Activated naive CD4-positive, alpha-beta T cell treated with anti-CD3 and anti-CD28 coated beads for 36 hours (primary cell): ENCODE measurements around the gene LYRM2. TPM values are rescaled to one million over a fixed set of nuclear protein-coding genes. Genes with fewer than 3 reads are reported as not detected.

Experiments
- CTCF ChIA-PET: fragments of 350-600 bp; sonication (Branson Sonifier 250); formaldehyde crosslinking; loops from one replicate; lab custom pipeline; 2021; ENCODE audit warnings: antibody characterized with exemption; lab: Charles Lee
- DNase-seq: peaks from one replicate; pipeline ENCODE4 v3.0.0-alpha.2; 2020
- H3K27ac Mint-ChIP-seq: one replicate; pipeline ENCODE4 v1.8.0; 2021; ENCODE audit warnings: mild to moderate bottlenecking, mixed read lengths
- H3K27me3 Mint-ChIP-seq: one replicate; pipeline ENCODE4 v1.8.0; 2021; ENCODE audit warnings: low read depth, mixed read lengths
- H3K36me3 Mint-ChIP-seq: one replicate; pipeline ENCODE4 v1.8.0; 2021; ENCODE audit warnings: low read depth, mixed read lengths
- H3K4me1 Mint-ChIP-seq: one replicate; pipeline ENCODE4 v1.8.0; 2021; ENCODE audit warnings: low read depth, mixed read lengths
- H3K4me3 Mint-ChIP-seq: one replicate; pipeline ENCODE4 v1.8.0; 2021; ENCODE audit warnings: mild to moderate bottlenecking, moderate library complexity, mixed read lengths
- H3K9me3 Mint-ChIP-seq: one replicate; pipeline ENCODE4 v1.8.0; 2021; ENCODE audit warnings: mixed read lengths
- intact Hi-C: fragments of 100-400 bp; cut with micrococcal nuclease; formaldehyde crosslinking; loops from one replicate; pipeline ENCODE4 v1.15.1; 2023
- total RNA-seq, 2 experiments: library from RNA; stranded (reverse); gene quantifications; one replicate each; pipeline ENCODE4 v1.2.3, GENCODE V29; 2021

Gene LYRM2
- total RNA-seq, 2 experiments from 2014 or later, result 15.8 to 18.3 TPM

GRCh38 chr6:89610149-89610642 is 28.4 kb downstream of the LYRM2 start:
- Mint-ChIP-seq H3K27ac (no peak overlapping the region), H3K9me3 (no peaks in the 10 kb centered on the region), H3K36me3 (no peaks in the 10 kb centered on the region), H3K4me3 (no peak overlapping the region), H3K27me3 (no peaks in the 10 kb centered on the region), H3K4me1 (no peaks in the 10 kb centered on the region)
- peak; percentile 84 for DNase-seq
- CTCF ChIA-PET, result interaction anchor here (0.7 to 5.6 kb wide), 19 partner anchors 12 to 309 kb away, joined by 3 to 43 read pairs (median 4); partner anchors contain the start of genes ANKRD6 and LYRM2
- intact Hi-C loops, result loop anchor here (1.0 to 10.0 kb wide), 4 partner anchors 177 to 628 kb away; partner anchors contain the start of gene ANKRD6

DNA sequence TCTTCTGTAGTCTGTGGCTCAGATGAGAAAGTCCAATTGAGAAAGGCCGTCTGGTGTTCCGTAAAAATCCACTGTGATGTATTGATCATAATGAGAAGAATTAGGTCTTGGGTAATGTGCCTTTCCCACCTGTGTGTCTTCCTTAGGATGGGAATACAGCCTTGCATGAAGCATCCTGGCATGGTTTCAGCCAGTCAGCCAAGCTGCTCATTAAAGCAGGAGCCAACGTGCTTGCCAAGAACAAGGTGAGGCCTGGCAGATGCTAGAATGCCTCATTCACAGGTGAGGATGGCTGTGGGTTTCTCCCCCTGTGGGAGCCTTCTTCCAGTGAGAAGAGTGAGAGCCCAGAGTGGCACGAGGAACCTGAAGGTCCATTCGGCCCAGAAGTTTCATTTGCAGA is 32.7 kb downstream of the LYRM2 start:
- H3K27me3 Mint-ChIP-seq, result no peaks in the 10 kb centered on the region
- CTCF ChIA-PET, result interaction anchor here (1.2 kb wide), 1 partner anchor 234 kb away, joined by 3 read pairs; no protein-coding TSS in a partner anchor
- H3K27ac Mint-ChIP-seq, result no peak overlapping the region
- H3K4me1 Mint-ChIP-seq, result no peaks in the 10 kb centered on the region
- no peaks in the 10 kb centered on the region for H3K36me3 Mint-ChIP-seq
- no peak for DNase-seq
- intact Hi-C loops, result no loop called here
- H3K4me3 Mint-ChIP-seq, result no peak overlapping the region
- no peaks in the 10 kb centered on the region for H3K9me3 Mint-ChIP-seq

GRCh38 chr6:89604653-89605052 is 33.9 kb downstream of the LYRM2 start:
- H3K9me3 Mint-ChIP-seq, result no peaks in the 10 kb centered on the region
- no peaks in the 10 kb centered on the region for H3K4me1 Mint-ChIP-seq
- DNase-seq, result no peak
- intact Hi-C loops, result no loop called here
- H3K36me3 Mint-ChIP-seq, result no peaks in the 10 kb centered on the region
- no peaks in the 10 kb centered on the region for H3K27me3 Mint-ChIP-seq
- H3K27ac Mint-ChIP-seq, result no peak overlapping the region
- no peak overlapping the region for H3K4me3 Mint-ChIP-seq
- CTCF ChIA-PET, result interaction anchor here (0.7 kb wide), 1 partner anchor 8 kb away, joined by 4 read pairs; no protein-coding TSS in a partner anchor

- H3K4me3 Mint-ChIP-seq, result no peak overlapping the region
- H3K27me3 Mint-ChIP-seq, result no peaks in the 10 kb centered on the region
- H3K27ac Mint-ChIP-seq, result no peak overlapping the region
- H3K9me3 Mint-ChIP-seq, result no peaks in the 10 kb centered on the region
- no peak for DNase-seq
- H3K4me1 Mint-ChIP-seq, result peaks cover 3% of the 10 kb centered on the region
- CTCF ChIA-PET, result no interaction called here
- H3K36me3 Mint-ChIP-seq, result no peaks in the 10 kb centered on the region
- intact Hi-C loops, result no loop called here
Observed at GRCh38 chr6:89602166-89602565, 36.4 kb downstream of the LYRM2 start.

DNA sequence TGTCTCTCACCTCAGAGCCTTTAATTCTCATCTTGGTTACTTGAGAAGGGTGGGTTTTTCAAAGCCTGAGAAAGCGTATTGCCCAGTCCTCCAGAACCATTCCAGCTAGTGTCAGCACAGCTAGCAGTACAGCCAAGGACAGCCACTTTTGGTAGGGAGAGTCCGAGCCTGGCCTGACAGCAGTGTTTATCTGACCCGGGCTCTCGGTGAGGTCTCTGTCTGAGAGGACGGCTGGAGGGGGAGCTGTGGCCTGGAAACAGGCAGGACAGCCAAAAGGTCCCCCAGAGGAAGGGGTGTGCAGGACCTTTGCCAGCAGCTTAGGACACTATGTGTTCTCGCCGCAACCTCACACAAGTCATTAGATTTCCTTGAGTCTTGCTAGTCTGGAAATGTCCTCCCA is 38.8 kb downstream of the LYRM2 start:
- H3K4me1 Mint-ChIP-seq, result peaks cover 18% of the 10 kb centered on the region

GRCh38 chr6:89597988-89598387 is 40.6 kb downstream of the LYRM2 start:
- Mint-ChIP-seq H3K9me3 (no peaks in the 10 kb centered on the region), H3K27me3 (no peaks in the 10 kb centered on the region), H3K36me3 (no peaks in the 10 kb centered on the region), H3K4me1 (peaks cover 18% of the 10 kb centered on the region), H3K27ac (no peak overlapping the region), H3K4me3 (no peak overlapping the region)
- intact Hi-C loops, result loop anchor here (2.0 to 5.0 kb wide), 2 partner anchors 41 to 231 kb away; partner anchors contain the start of gene LYRM2
- CTCF ChIA-PET, result interaction anchor here (1.8 to 5.0 kb wide), 2 partner anchors 12 to 166 kb away, joined by 5 to 34 read pairs; partner anchors contain the start of gene ANKRD6
- DNase-seq, result peak; percentile 7

More for the DNA sequence above, 38.8 kb downstream of the LYRM2 start:
- no peak for DNase-seq
- no peak overlapping the region for H3K4me3 Mint-ChIP-seq
- CTCF ChIA-PET, result interaction anchor here (0.6 to 5.0 kb wide), 4 partner anchors 11 to 167 kb away, joined by 3 to 34 read pairs (median 3); no protein-coding TSS in a partner anchor
- H3K27ac Mint-ChIP-seq, result no peak overlapping the region
- H3K9me3 Mint-ChIP-seq, result no peaks in the 10 kb centered on the region
- H3K36me3 Mint-ChIP-seq, result no peaks in the 10 kb centered on the region
- no peaks in the 10 kb centered on the region for H3K27me3 Mint-ChIP-seq
- intact Hi-C loops, result loop anchor here (5.0 kb wide), 1 partner anchor 232 kb away; no protein-coding TSS in a partner anchor

GRCh38 chr6:89597372-89597771 is 41.2 kb downstream of the LYRM2 start:
- Mint-ChIP-seq H3K9me3 (no peaks in the 10 kb centered on the region), H3K27me3 (no peaks in the 10 kb centered on the region), H3K36me3 (no peaks in the 10 kb centered on the region), H3K4me3 (no peak overlapping the region), H3K27ac (no peak overlapping the region), H3K4me1 (peaks cover 18% of the 10 kb centered on the region)
- intact Hi-C loops, result loop anchor here (2.0 to 5.0 kb wide), 2 partner anchors 41 to 230 kb away; partner anchors contain the start of gene LYRM2
- CTCF ChIA-PET, result interaction anchor here (1.8 to 5.0 kb wide), 2 partner anchors 13 to 165 kb away, joined by 6 to 34 read pairs; no protein-coding TSS in a partner anchor
- no peak for DNase-seq

GRCh38 chr6:89596484-89596883 is 42.1 kb downstream of the LYRM2 start:
- Mint-ChIP-seq H3K27ac (peak overlapping the region; percentile 69), H3K9me3 (no peaks in the 10 kb centered on the region), H3K27me3 (no peaks in the 10 kb centered on the region), H3K36me3 (no peaks in the 10 kb centered on the region), H3K4me3 (no peak overlapping the region), H3K4me1 (peaks cover 18% of the 10 kb centered on the region)
- peak; percentile 11 for DNase-seq
- CTCF ChIA-PET, result interaction anchor here (0.6 to 5.0 kb wide), 3 partner anchors 14 to 911 kb away, joined by 3 to 34 read pairs (median 6); no protein-coding TSS in a partner anchor
- intact Hi-C loops, result loop anchor here (1.0 to 5.0 kb wide), 3 partner anchors 42 to 229 kb away; partner anchors contain the start of gene LYRM2

DNA sequence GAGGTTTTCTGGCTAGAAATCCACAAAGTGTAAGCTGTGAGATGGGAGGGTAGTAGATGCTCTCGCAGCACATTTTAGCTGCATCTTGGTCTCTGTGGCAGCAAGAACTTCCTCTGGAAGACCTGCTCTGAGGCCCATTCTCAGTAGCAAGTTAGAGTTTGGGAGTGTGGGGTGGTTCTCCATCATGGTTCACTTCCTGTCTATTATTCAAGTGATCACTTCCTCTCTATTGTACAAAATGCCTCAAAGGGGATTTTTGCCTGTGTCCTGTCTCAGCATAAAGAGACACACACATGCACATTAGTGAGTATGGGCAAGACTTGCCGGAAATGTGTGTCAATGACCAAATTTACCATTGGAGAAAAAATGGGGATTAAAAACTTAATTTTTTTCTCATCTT is 42.5 kb downstream of the LYRM2 start:
- no peaks in the 10 kb centered on the region for H3K9me3 Mint-ChIP-seq
- no peaks in the 10 kb centered on the region for H3K36me3 Mint-ChIP-seq
- CTCF ChIA-PET, result interaction anchor here (0.6 to 5.0 kb wide), 3 partner anchors 14 to 911 kb away, joined by 3 to 34 read pairs (median 6); no protein-coding TSS in a partner anchor
- H3K27ac Mint-ChIP-seq, result peak overlapping the region; percentile 69
- no peak overlapping the region for H3K4me3 Mint-ChIP-seq
- H3K4me1 Mint-ChIP-seq, result peaks cover 18% of the 10 kb centered on the region
- H3K27me3 Mint-ChIP-seq, result no peaks in the 10 kb centered on the region
- intact Hi-C loops, result loop anchor here (1.0 to 5.0 kb wide), 3 partner anchors 43 to 229 kb away; partner anchors contain the start of gene LYRM2
- DNase-seq, result peak; percentile 44

DNA sequence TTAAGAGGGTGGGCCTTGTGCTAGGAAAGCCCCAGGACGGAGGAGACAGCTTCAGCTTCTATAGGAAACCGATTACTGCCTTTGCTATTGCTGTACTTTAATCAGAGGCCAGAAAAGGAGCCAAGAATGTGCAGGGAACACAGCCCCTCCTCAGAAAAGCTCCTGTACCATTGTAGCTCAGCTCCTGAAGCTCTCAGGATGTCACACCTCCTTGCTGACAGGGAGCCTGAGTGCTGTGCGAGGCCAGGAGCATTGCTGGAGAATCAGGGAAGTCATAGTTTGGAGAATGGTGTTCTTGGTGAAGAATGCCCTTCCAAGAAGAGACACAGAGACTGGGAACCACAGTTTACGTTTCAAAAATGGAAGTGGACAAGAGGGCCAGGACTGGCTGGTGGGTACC is 46.8 kb downstream of the LYRM2 start:
- H3K36me3 Mint-ChIP-seq, result no peaks in the 10 kb centered on the region
- DNase-seq, result no peak
- peaks cover 12% of the 10 kb centered on the region for H3K4me1 Mint-ChIP-seq
- H3K27ac Mint-ChIP-seq, result no peak overlapping the region
- H3K27me3 Mint-ChIP-seq, result no peaks in the 10 kb centered on the region
- intact Hi-C loops, result no loop called here
- no peak overlapping the region for H3K4me3 Mint-ChIP-seq
- no peaks in the 10 kb centered on the region for H3K9me3 Mint-ChIP-seq
- CTCF ChIA-PET, result interaction anchor here (1.1 kb wide), 1 partner anchor 26 kb away, joined by 3 read pairs; no protein-coding TSS in a partner anchor

- intact Hi-C loops, result no loop called here
- CTCF ChIA-PET, result interaction anchor here (1.0 kb wide), 1 partner anchor 158 kb away, joined by 5 read pairs; no protein-coding TSS in a partner anchor
Observed at GRCh38 chr6:89590133-89590532, 48.4 kb downstream of the LYRM2 start.

GRCh38 chr6:89589297-89590025 is 49.1 kb downstream of the LYRM2 start:
- no peaks in the 10 kb centered on the region for H3K9me3 Mint-ChIP-seq
- no peaks in the 10 kb centered on the region for H3K27me3 Mint-ChIP-seq
- no peaks in the 10 kb centered on the region for H3K4me1 Mint-ChIP-seq
- intact Hi-C loops, result no loop called here
- CTCF ChIA-PET, result no interaction called here
- no peak overlapping the region for H3K27ac Mint-ChIP-seq
- H3K4me3 Mint-ChIP-seq, result no peak overlapping the region
- DNase-seq, result no peak
- no peaks in the 10 kb centered on the region for H3K36me3 Mint-ChIP-seq

More at GRCh38 chr6:89590133-89590532, 48.4 kb downstream of the LYRM2 start:
- Mint-ChIP-seq H3K4me1 (no peaks in the 10 kb centered on the region), H3K9me3 (no peaks in the 10 kb centered on the region), H3K27me3 (no peaks in the 10 kb centered on the region), H3K36me3 (no peaks in the 10 kb centered on the region), H3K27ac (no peak overlapping the region), H3K4me3 (no peak overlapping the region)
- no peak for DNase-seq
